HEK293T (cell line): ENCODE results near the gene SHQ1.

Experiments
- BHLHE40 ChIP-seq: fragments of 450-650 bp; IDR thresholded peaks from 2 replicates; pipeline ENCODE4 v1.6.1; 2016; ENCODE audit warnings: mild to moderate bottlenecking, moderate library complexity, borderline replicate concordance
- FOXA1 ChIP-seq: fragments of 450-650 bp; IDR thresholded peaks from 2 replicates; pipeline ENCODE4 v1.6.1; 2016; ENCODE audit warnings: mild to moderate bottlenecking
- FOXM1 ChIP-seq: fragments of 450-650 bp; IDR thresholded peaks from 2 replicates; pipeline ENCODE4 v1.6.1; 2017; ENCODE audit warnings: mild to moderate bottlenecking, borderline replicate concordance
- HDGF ChIP-seq: fragments of 450-650 bp; IDR thresholded peaks from 2 replicates; pipeline ENCODE4 v1.6.1; 2017; ENCODE audit warnings: antibody characterized with exemption, borderline replicate concordance
- LEF1 ChIP-seq: fragments of 450-650 bp; IDR thresholded peaks from 2 replicates; pipeline ENCODE4 v1.6.1; 2017; ENCODE audit warnings: mild to moderate bottlenecking, borderline replicate concordance
- SP1 ChIP-seq: fragments of 450-650 bp; IDR thresholded peaks from 2 replicates; pipeline ENCODE4 v1.6.1; 2017
- TARDBP ChIP-seq: fragments of 450-650 bp; IDR thresholded peaks from 2 replicates; pipeline ENCODE4 v1.6.1; 2016

- TF ChIP-seq SP1 = no peak
- no peak for TF ChIP-seq TARDBP
- TF ChIP-seq BHLHE40 = no peak
- no peak for TF ChIP-seq HDGF
- TF ChIP-seq FOXA1 = no peak
- TF ChIP-seq FOXM1 = no peak
- no peak for TF ChIP-seq LEF1
Observed at GRCh38 chr3:72789786-72790185, 58.5 kb downstream of the SHQ1 start.
